ENCODE data around the gene CACNA1D.

DNA sequence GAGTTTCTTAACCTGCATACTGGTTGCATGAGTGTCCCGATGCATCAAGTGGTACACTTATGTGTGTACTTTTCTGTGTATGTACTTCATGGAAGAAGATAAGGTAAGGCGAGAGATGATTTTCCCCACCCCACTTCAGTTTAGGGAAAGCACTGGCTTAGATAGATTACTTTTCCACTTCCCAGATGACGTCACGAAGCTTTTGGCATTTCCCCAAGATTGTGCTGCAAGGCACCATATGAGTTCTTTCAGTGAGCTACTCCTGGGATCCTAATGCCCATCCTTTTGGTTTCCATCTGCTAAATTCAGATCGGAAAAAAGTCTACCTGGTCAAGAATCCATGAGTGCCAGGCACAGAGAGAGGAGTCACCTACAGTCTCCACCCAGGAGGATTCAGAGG is 356.5 kb downstream of the CACNA1D start:
- TF ChIP-seq TAF1 (IDR thresholded peaks at IDR 0.05; ENCODE audit: low read depth, low read length) (no peak), POLR2A (IDR thresholded peaks at IDR 0.05; ENCODE audit: low read depth, low read length) (no peak), POLR2AphosphoS5 (IDR thresholded peaks at IDR 0.05; ENCODE audit: low read depth, low read length) (no peak)
